Measurements from ENCODE around the gene SLC22A5.
"Not testable (repeated sequence)": the region's sequence is repeated elsewhere in the genome, so short reads cannot be mapped to it uniquely, and the experiment has no call there.

The SLC22A5 gene

DNA sequence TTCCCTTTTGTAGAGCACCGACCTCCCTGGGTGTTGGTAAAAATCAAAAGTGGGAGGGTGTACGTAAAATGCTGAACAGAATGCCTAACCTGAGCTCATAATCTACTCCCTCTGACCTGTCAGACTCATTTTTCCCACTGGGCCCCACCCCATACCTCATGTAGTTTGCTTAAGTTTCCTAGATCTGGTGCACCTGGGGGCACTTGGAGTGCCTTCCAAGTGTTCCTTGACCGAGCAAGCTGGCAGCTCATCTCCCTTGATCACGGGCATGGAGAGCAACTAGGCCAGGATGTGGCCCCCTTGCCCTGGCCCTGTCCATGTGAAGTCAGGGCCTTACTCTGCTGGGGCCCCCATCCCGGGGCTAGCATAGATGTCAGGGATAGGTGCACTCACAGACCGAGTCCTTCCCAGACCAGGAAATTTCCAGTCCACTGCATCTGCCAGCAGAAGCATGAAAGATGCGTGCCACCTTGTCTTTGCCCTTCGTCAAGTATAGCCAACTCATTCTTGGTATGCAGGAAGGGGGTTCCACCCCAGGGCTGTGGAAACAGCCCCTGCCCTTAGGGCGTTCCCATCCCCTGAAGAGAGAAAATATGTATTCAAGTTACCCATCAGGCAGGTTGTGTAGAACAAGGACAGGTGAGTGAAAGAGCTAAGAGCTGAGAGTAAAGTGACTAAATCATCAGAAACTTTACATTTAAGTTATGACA lies 41.9 kb downstream of the SLC22A5 start:
- H3K4me3 ChIP-seq (ENCODE audit: low read length), result peak overlapping the region; percentile 89
- no peak for DNase-seq (ENCODE audit: low read depth)
- TF ChIP-seq, protein P1, sequence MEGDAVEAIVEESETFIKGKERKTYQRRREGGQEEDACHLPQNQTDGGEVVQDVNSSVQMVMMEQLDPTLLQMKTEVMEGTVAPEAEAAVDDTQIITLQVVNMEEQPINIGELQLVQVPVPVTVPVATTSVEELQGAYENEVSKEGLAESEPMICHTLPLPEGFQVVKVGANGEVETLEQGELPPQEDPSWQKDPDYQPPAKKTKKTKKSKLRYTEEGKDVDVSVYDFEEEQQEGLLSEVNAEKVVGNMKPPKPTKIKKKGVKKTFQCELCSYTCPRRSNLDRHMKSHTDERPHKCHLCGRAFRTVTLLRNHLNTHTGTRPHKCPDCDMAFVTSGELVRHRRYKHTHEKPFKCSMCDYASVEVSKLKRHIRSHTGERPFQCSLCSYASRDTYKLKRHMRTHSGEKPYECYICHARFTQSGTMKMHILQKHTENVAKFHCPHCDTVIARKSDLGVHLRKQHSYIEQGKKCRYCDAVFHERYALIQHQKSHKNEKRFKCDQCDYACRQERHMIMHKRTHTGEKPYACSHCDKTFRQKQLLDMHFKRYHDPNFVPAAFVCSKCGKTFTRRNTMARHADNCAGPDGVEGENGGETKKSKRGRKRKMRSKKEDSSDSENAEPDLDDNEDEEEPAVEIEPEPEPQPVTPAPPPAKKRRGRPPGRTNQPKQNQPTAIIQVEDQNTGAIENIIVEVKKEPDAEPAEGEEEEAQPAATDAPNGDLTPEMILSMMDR (conservative IDR thresholded peaks at IDR 0.05; ENCODE audit: low read length), result no peak

DNA sequence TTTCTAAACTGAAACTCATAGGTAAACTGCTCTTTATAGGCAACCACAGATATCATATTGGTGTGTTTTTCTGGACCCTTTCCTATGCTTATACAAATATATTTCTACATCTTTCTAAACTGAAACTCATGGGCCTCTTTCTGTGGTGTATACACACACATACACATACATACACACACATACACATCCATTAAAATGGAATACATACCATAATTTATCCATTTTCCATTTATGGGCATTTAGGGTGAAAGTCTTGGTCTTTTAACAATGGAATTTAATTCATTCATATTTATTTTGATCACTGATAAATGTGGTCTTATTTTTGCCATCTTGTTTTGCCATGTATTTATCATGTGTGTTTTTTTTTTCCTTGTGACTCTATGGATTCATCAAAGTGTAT lies 44.1 kb downstream of the SLC22A5 start:
- H3K4me3 ChIP-seq (ENCODE audit: low read length), result no peak overlapping the region
- TF ChIP-seq, protein P1 (conservative IDR thresholded peaks at IDR 0.05; ENCODE audit: low read length), result no peak
- DNase-seq (ENCODE audit: low read depth), result no peak

DNA sequence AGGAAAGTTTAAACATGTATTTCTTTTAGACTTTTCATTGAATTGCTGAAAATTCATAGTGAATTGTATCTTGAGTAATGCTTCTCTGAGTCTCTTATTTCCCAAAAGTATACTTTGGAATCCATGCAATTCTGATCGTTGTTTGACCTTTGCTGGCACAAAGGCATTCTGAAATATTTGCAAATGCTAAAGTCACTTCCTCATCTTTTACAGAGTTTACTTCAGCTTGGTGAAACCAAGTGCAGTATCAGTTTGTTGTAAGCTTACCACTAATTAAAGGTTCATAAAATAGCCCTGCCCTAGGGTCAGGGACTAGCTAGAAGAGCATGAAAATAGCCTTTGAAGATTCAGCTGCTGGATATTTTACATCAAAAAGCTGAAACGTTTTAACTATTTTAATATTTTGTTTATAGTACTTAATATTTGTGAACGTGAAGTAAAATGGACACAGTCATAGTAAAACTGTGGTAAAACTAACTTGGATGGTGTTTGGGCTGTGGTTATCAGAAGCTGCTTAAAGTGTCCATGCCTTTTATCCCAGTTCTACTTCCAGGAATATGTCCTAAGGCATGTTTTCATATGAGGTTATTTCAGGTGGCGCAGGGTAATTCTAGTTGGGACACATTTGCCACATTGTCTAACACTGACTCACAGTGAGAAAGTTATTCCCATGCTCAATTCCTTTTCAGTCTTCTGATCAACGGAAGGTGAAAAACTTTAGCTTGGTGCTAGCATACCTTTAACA lies 45.3 kb downstream of the SLC22A5 start:
- peak; percentile 69 for DNase-seq (ENCODE audit: low read depth)
- TF ChIP-seq, protein P1 (conservative IDR thresholded peaks at IDR 0.05; ENCODE audit: low read length), result no peak
- H3K4me3 ChIP-seq (ENCODE audit: low read length), result no peak overlapping the region

DNA sequence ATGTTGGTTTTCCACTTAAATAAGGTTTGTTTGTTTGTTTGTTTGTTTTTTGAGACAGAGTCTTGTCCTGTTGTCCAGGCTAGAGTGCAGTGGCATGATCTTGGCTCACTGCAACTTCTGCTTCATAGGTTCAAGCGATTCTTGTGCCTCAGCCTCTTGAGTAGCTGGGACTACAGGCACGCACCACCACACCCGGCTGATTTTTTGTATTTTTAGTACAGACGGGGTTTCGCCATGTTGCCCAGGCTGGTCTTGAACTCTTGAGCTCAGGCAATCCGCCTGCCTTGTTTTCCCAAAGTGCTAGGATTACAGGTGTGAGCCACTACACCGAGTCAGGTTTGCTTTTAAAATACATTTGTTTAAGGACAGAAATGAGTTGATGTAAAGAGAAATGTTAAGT lies 46.0 kb downstream of the SLC22A5 start:
- H3K4me3 ChIP-seq (ENCODE audit: low read length), result not testable (repeated sequence)

DNA sequence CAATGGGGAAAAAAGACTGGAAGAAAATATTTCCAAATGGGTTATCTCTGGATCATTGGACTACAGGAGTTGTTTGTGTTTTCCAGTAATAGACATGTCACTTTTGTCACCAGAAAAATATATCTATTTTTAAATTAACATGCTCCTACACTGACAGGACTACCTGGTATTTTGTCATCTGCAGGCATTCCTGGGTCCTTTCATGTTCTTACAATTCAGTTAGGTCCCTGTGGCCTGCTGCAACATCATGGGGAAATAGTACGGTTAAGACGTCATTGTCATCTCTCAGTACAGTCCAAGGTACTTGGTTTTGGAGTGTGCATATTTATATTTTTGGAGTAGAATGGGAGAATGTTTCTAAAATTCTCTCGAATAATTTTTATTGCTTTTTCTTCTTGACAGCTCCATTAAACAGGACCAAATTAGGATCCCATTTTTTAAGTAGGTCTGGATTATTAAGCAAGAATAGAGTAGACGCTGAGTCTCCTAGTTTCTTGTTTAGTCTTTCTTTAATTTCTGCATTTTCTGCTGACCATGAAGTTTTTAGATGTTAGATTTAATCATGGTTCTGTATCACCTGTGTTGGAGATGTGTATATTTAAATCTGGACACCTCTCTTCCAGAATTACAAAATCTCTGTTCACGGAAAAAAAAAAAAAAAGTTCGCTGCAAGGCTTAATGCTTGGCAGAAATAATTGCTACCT lies 46.9 kb downstream of the SLC22A5 start:
- no peak for DNase-seq (ENCODE audit: low read depth)
- TF ChIP-seq, protein P1 (conservative IDR thresholded peaks at IDR 0.05; ENCODE audit: low read length), result no peak
- no peak overlapping the region for H3K4me3 ChIP-seq (ENCODE audit: low read length)

More for the DNA sequence above, 46.0 kb downstream of the SLC22A5 start:
- not testable (repeated sequence) for DNase-seq (ENCODE audit: low read depth)

DNA sequence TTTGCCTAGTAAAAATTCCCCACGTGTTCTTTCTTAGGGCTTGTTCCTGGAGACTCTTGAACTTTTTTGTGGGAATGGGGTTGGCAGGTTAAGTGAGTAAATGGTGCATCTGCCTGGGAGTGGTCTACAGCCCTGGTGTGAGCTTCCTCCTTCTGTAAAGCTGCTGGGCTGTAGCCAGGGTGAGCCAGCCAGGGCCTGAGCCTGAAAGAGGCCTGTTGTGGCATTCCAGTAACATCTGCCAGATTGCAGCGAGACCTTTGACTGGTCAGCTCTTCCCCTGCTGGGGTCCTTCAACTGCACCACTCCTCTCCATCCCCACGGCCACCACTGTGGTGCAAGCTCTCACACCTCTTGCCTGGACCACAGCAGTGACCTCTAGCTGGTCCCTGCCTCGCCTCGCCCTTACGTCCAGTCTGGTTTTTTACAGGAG lies 47.5 kb downstream of the SLC22A5 start:
- no peak for DNase-seq (ENCODE audit: low read depth)

DNA sequence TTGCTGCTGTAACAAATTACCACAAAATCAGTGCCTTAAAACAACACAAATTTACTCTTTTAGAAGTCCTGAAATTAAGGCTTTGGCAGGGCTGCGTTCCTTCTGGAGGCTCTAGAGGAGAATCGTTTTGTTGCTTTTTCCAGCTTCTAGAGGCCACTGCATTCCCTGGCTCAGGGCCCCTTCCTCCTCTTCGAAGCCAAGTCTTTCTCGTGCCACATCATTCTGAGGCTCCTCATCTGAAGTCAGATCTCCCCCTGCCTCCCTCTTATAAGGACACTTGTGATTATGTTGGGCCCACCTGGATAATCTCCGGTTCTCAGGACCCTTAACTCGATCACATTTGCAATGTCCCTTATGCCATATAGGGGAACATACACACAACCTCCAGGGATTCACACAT lies 48.0 kb downstream of the SLC22A5 start:
- H3K4me3 ChIP-seq (ENCODE audit: low read length), result no peak overlapping the region
- DNase-seq (ENCODE audit: low read depth), result no peak
- TF ChIP-seq, protein P1 (conservative IDR thresholded peaks at IDR 0.05; ENCODE audit: low read length), result no peak

More for the DNA sequence above, 47.5 kb downstream of the SLC22A5 start:
- TF ChIP-seq, protein P1 (conservative IDR thresholded peaks at IDR 0.05; ENCODE audit: low read length), result no peak
- no peak overlapping the region for H3K4me3 ChIP-seq (ENCODE audit: low read length)

All from AG10803 (cell line).